ENCODE measurements around the gene CD300LB. TPM values are rescaled to one million over a fixed set of nuclear protein-coding genes. Genes with fewer than 3 reads are reported as not detected.

The CD300LB gene
- total RNA-seq, 2 donors from 2014 or later, result 0.64 to 0.80 TPM

- WGBS, result 73% methylated on average over 7 of the region's 7 CpGs
- H3K27me3 ChIP-seq (replicated peaks; ENCODE audit: insufficient read depth), result peaks cover 2% of the 10 kb centered on the region
- H3K9me3 ChIP-seq, result no peaks in the 10 kb centered on the region
- no peak overlapping the region for H3K4me3 ChIP-seq
- intact Hi-C loops (cut with DNase I), result no loop called here
- no peak overlapping the region for H3K27ac ChIP-seq
- no peaks in the 10 kb centered on the region for H3K36me3 ChIP-seq
- no peak for TF ChIP-seq CTCF (IDR thresholded peaks at IDR 0.05)
- TF ChIP-seq POLR2AphosphoS5 (IDR thresholded peaks at IDR 0.05), result no peak
- TF ChIP-seq POLR2A (IDR thresholded peaks at IDR 0.05), result no peak
- H3K4me1 ChIP-seq (replicated peaks), result no peaks in the 10 kb centered on the region
- DNase-seq (ENCODE audit: low spot score), result no peak
Observed at GRCh38 chr17:74555427-74555940, 24.2 kb upstream of the CD300LB start.

GRCh38 chr17:74554909-74555308 is 23.6 kb upstream of the CD300LB start:
- intact Hi-C loops (cut with DNase I), result no loop called here
- 74% methylated on average over 6 of the region's 6 CpGs for WGBS
- Histone ChIP-seq H3K4me3 (no peak overlapping the region), H3K36me3 (no peaks in the 10 kb centered on the region), H3K4me1 (replicated peaks) (no peaks in the 10 kb centered on the region), H3K27me3 (replicated peaks; ENCODE audit: insufficient read depth) (peaks cover 2% of the 10 kb centered on the region), H3K27ac (no peak overlapping the region), H3K9me3 (no peaks in the 10 kb centered on the region)
- TF ChIP-seq POLR2A (IDR thresholded peaks at IDR 0.05), result no peak
- no peak for TF ChIP-seq POLR2AphosphoS5 (IDR thresholded peaks at IDR 0.05)
- TF ChIP-seq CTCF (IDR thresholded peaks at IDR 0.05), result no peak
- no peak for DNase-seq (ENCODE audit: low spot score)

DNA sequence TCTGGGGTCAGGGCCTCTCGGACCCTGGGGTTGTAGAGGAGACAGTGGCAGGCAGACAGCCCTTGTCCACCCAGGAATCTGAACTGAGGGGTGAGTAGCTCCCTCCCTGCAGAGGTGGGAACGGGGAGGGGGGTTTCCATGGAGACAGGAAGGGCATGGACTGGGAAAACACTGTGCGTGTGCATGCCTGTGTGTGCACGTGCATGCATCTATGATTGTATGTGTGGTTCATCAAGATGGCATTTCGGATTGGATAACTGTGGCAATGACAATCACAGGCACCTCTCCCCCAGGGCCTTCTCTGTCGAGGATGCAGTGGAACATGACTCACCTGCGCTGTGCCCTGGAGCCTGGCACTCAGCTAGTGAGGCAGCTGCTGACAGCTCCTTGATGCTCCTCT is 20.8 kb upstream of the CD300LB start:
- H3K27ac ChIP-seq, result no peak overlapping the region
- no peak for TF ChIP-seq POLR2AphosphoS5 (IDR thresholded peaks at IDR 0.05)
- TF ChIP-seq CTCF (IDR thresholded peaks at IDR 0.05), result no peak
- TF ChIP-seq POLR2A (IDR thresholded peaks at IDR 0.05), result no peak
- WGBS, result 39% methylated on average over 7 of the region's 7 CpGs
- H3K4me1 ChIP-seq (replicated peaks), result no peaks in the 10 kb centered on the region
- no peaks in the 10 kb centered on the region for H3K36me3 ChIP-seq
- peaks cover 2% of the 10 kb centered on the region for H3K27me3 ChIP-seq (replicated peaks; ENCODE audit: insufficient read depth)
- DNase-seq (ENCODE audit: low spot score), result no peak
- intact Hi-C loops (cut with DNase I), result no loop called here
- no peaks in the 10 kb centered on the region for H3K9me3 ChIP-seq
- H3K4me3 ChIP-seq, result no peak overlapping the region

GRCh38 chr17:74550602-74551001 is 19.3 kb upstream of the CD300LB start:
- Histone ChIP-seq H3K9me3 (no peaks in the 10 kb centered on the region), H3K4me1 (replicated peaks) (no peaks in the 10 kb centered on the region), H3K27ac (no peak overlapping the region), H3K4me3 (no peak overlapping the region), H3K36me3 (no peaks in the 10 kb centered on the region), H3K27me3 (replicated peaks; ENCODE audit: insufficient read depth) (peaks cover 2% of the 10 kb centered on the region)
- 83% methylated on average over 15 of the region's 15 CpGs for WGBS
- TF ChIP-seq CTCF (IDR thresholded peaks at IDR 0.05), result no peak
- no peak for TF ChIP-seq POLR2AphosphoS5 (IDR thresholded peaks at IDR 0.05)
- no peak for TF ChIP-seq POLR2A (IDR thresholded peaks at IDR 0.05)
- no peak for DNase-seq (ENCODE audit: low spot score)
- intact Hi-C loops (cut with DNase I), result no loop called here

DNA sequence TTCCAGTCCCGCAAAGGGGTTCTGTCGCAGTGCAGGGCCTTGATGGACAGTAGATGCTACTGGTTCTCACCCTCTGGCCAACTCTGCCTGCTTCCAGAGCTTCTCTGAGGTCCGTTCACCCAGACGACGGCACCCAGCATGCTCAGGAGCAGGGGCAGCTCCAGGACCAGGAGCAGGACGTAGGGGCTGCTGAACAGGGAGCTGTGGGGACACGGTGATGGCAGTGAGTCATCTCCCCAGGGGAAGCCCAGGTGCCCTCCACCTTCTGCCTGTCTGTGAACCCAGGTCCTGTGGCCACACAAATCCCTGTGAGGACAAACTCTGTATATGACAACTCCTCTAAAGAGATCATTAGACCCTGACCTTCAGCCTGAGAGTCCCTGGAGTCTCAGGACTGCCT is 18.1 kb upstream of the CD300LB start:
- TF ChIP-seq CTCF (IDR thresholded peaks at IDR 0.05) (no peak), POLR2AphosphoS5 (IDR thresholded peaks at IDR 0.05) (no peak), POLR2A (IDR thresholded peaks at IDR 0.05) (no peak)
- Histone ChIP-seq H3K36me3 (no peaks in the 10 kb centered on the region), H3K9me3 (no peaks in the 10 kb centered on the region), H3K4me1 (replicated peaks) (no peaks in the 10 kb centered on the region), H3K27ac (no peak overlapping the region), H3K4me3 (no peak overlapping the region), H3K27me3 (replicated peaks; ENCODE audit: insufficient read depth) (peaks cover 2% of the 10 kb centered on the region)
- DNase-seq (ENCODE audit: low spot score), result no peak
- intact Hi-C loops (cut with DNase I), result no loop called here
- WGBS, result 70% methylated on average over 6 of the region's 7 CpGs

Data from prostate gland (tissue), 2 donors.